ENCODE data around the gene OIP5.

The OIP5 gene

DNA sequence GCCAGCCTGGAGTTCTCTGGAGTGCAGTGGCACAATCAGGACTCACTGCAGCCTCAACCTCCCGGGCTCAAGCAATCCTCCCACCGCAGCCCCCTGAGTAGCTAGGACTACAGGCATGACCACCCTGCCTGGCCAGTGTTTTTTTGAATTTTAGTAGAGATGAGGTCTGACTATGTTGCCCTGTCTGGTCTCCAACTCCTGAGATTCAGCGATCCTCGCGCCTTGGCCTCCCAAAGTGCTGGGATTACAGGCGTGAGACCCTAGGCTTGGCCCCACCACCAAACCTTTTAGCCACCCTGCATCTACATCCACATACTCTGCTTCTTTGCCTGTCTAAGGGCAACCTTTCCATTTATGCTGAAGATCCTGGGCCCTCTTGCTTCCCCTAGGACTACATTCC, 4.7 kb upstream of the OIP5 start:
- TF ChIP-seq TEAD4 (IDR thresholded peaks at IDR 0.05) (no peak), RAD21 (IDR thresholded peaks at IDR 0.05; ENCODE audit: low read depth) (no peak), FOXM1 (IDR thresholded peaks at IDR 0.05; ENCODE audit: borderline replicate concordance, low read depth) (no peak), TAF1 (IDR thresholded peaks at IDR 0.05; ENCODE audit: low read depth) (no peak), EGR1 (IDR thresholded peaks at IDR 0.05) (no peak), USF1 (IDR thresholded peaks at IDR 0.05) (no peak), YY1 (IDR thresholded peaks at IDR 0.05; ENCODE audit: low read depth) (no peak), EP300 (IDR thresholded peaks at IDR 0.05; ENCODE audit: borderline replicate concordance) (no peak), ZBTB7A (IDR thresholded peaks at IDR 0.05; ENCODE audit: low read depth) (no peak), CEBPB (IDR thresholded peaks at IDR 0.05) (no peak), NFIC (IDR thresholded peaks at IDR 0.05) (no peak), CREB1 (IDR thresholded peaks at IDR 0.05; ENCODE audit: low read depth) (no peak), REST (IDR thresholded peaks at IDR 0.05; ENCODE audit: low read depth) (no peak), TCF12 (IDR thresholded peaks at IDR 0.05; ENCODE audit: low read depth) (no peak)
- TF ChIP-seq, protein P1, sequence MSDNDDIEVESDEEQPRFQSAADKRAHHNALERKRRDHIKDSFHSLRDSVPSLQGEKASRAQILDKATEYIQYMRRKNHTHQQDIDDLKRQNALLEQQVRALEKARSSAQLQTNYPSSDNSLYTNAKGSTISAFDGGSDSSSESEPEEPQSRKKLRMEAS (IDR thresholded peaks at IDR 0.05): no peak

DNA sequence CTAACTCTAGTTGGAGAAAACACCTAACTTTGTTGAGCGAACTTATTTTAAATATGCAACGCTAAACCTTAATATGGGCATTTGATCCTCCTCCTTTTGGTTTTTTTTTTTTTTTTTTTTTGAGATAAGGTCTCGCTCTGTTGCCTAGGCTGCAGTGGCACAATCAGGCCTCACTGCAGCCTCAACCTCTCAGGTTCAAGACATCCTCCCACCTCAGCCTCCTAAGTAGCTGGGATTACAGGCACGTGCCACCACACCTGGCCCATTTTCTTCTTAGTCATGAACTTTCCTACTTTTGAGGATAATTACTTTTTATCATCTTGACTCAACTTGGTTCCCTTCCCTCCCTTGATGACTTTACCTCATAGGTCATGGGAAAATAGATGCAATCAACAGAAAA, 4.2 kb upstream of the OIP5 start:
- no peak for TF ChIP-seq YY1 (IDR thresholded peaks at IDR 0.05; ENCODE audit: low read depth)
- no peak for TF ChIP-seq ZBTB7A (IDR thresholded peaks at IDR 0.05; ENCODE audit: low read depth)
- no peak for TF ChIP-seq CEBPB (IDR thresholded peaks at IDR 0.05)
- TF ChIP-seq, protein P1 (IDR thresholded peaks at IDR 0.05): no peak
- no peak for TF ChIP-seq FOXM1 (IDR thresholded peaks at IDR 0.05; ENCODE audit: borderline replicate concordance, low read depth)
- TF ChIP-seq CREB1 (IDR thresholded peaks at IDR 0.05; ENCODE audit: low read depth): no peak
- TF ChIP-seq TCF12 (IDR thresholded peaks at IDR 0.05; ENCODE audit: low read depth): no peak
- TF ChIP-seq EGR1 (IDR thresholded peaks at IDR 0.05): no peak
- TF ChIP-seq REST (IDR thresholded peaks at IDR 0.05; ENCODE audit: low read depth): no peak
- no peak for TF ChIP-seq EP300 (IDR thresholded peaks at IDR 0.05; ENCODE audit: borderline replicate concordance)

- no peak for TF ChIP-seq REST (IDR thresholded peaks at IDR 0.05; ENCODE audit: low read depth)
- no peak for TF ChIP-seq ZBTB7A (IDR thresholded peaks at IDR 0.05; ENCODE audit: low read depth)
- TF ChIP-seq YY1 (IDR thresholded peaks at IDR 0.05; ENCODE audit: low read depth): no peak
- TF ChIP-seq EGR1 (IDR thresholded peaks at IDR 0.05): no peak
- no peak for TF ChIP-seq TAF1 (IDR thresholded peaks at IDR 0.05; ENCODE audit: low read depth)
- TF ChIP-seq, protein P1 (IDR thresholded peaks at IDR 0.05): no peak
- TF ChIP-seq FOXM1 (IDR thresholded peaks at IDR 0.05; ENCODE audit: borderline replicate concordance, low read depth): no peak
- no peak for TF ChIP-seq RAD21 (IDR thresholded peaks at IDR 0.05; ENCODE audit: low read depth)
- no peak for TF ChIP-seq USF1 (IDR thresholded peaks at IDR 0.05)
- TF ChIP-seq NFIC (IDR thresholded peaks at IDR 0.05): no peak
- no peak for TF ChIP-seq EP300 (IDR thresholded peaks at IDR 0.05; ENCODE audit: borderline replicate concordance)
- no peak for TF ChIP-seq CREB1 (IDR thresholded peaks at IDR 0.05; ENCODE audit: low read depth)
- no peak for TF ChIP-seq CEBPB (IDR thresholded peaks at IDR 0.05)
- no peak for TF ChIP-seq TCF12 (IDR thresholded peaks at IDR 0.05; ENCODE audit: low read depth)
- no peak for TF ChIP-seq TEAD4 (IDR thresholded peaks at IDR 0.05)
These were observed 2.1 kb upstream of the OIP5 start for GRCh38 chr15:41334293-41335120.

All from Ishikawa (cell line).